H1 (cell line): ENCODE results near the gene TBCD. TPM values are rescaled to one million over a fixed set of nuclear protein-coding genes. Genes with fewer than 3 reads are reported as not detected.
A peak's percentile ranks its signal among the peaks of the same experiment; 100 is the strongest.

ENCODE experiments used
- CTCF ChIA-PET: fragments of 300-600 bp; sonication (Branson Sonifier 250); formaldehyde crosslinking; loops from one replicate; lab custom pipeline; 2021; ENCODE audit not compliant: partially characterized antibody; lab: Charles Lee
- POLR2A ChIA-PET: fragments of 300-600 bp; sonication (Branson Sonifier 250); formaldehyde crosslinking; loops from one replicate; lab custom pipeline; 2021; ENCODE audit warnings: inconsistent platforms; ENCODE audit not compliant: partially characterized antibody; lab: Charles Lee
- DNase-seq, 2 experiments: peaks; one replicate each; pipeline versions ENCODE4 v3.0.0 to v3.0.0-alpha.2; 2010 to 2022; ENCODE audit warnings: low spot score in 2 of 2, low read depth in 1 of 2, mixed read lengths in 1 of 2
- FAIRE-seq: peaks from 2 replicates; lab custom pipeline; 2011; peaks lifted over from hg19 to GRCh38; lab: Jason Lieb, UNC
- H2AFZ ChIP-seq: 2 replicates; pipeline ENCODE4 v1.8.1; 2012; ENCODE audit warnings: low read length, inconsistent platforms
- H2AK5ac ChIP-seq: 2 replicates; pipeline ENCODE4 v1.6.1; 2013; ENCODE audit warnings: low read depth, low read length
- H2BK120ac ChIP-seq: replicated peaks from 2 replicates; pipeline ENCODE3; 2013; ENCODE audit warnings: low read depth, low read length, inconsistent platforms
- H2BK12ac ChIP-seq: 2 replicates; pipeline ENCODE4 v1.6.1; 2013; ENCODE audit warnings: low read depth, low read length
- H2BK15ac ChIP-seq: 2 replicates; pipeline ENCODE4 v1.6.1; 2013; ENCODE audit warnings: low read length
- H2BK20ac ChIP-seq: 2 replicates; pipeline ENCODE4 v1.6.1; 2013; ENCODE audit warnings: low read length
- H2BK5ac ChIP-seq: 2 replicates; pipeline ENCODE4 v1.6.1; 2013; ENCODE audit warnings: low read depth, low read length
- H3K14ac ChIP-seq: 2 replicates; pipeline ENCODE4 v1.6.1; 2013; ENCODE audit warnings: inconsistent platforms; ENCODE audit not compliant: insufficient read length
- H3K18ac ChIP-seq: 2 replicates; pipeline ENCODE4 v1.6.1; 2013; ENCODE audit warnings: low read length; ENCODE audit errors: extremely low read depth
- H3K23ac ChIP-seq: 2 replicates; pipeline ENCODE4 v1.6.1; 2013; ENCODE audit warnings: inconsistent platforms; ENCODE audit not compliant: insufficient read length
- H3K23me2 ChIP-seq: 2 replicates; pipeline ENCODE4 v1.6.1; 2013; ENCODE audit warnings: low read depth, low read length
- H3K27ac ChIP-seq: 2 replicates; pipeline ENCODE4 v1.6.1; 2011; ENCODE audit warnings: low read depth, low read length, inconsistent platforms
- H3K27me3 ChIP-seq, 4 experiments: replicated peaks in 1 of 4; 1 replicate in 1 of 4; 2 replicates in 3 of 4; pipeline versions ENCODE4 v1.6.1 to v1.8.1; 2011 to 2013; ENCODE audit warnings: low read length in 3 of 4, mild to moderate bottlenecking in 3 of 4, inconsistent platforms in 2 of 4, mixed read lengths in 2 of 4, moderate library complexity in 1 of 4; ENCODE audit not compliant: control insufficient read depth in 3 of 4, insufficient read depth in 3 of 4; ENCODE audit errors: extremely low read depth in 1 of 4
- H3K36me3 ChIP-seq, 4 experiments: 2 replicates each; pipeline versions ENCODE4 v1.6.1 to v1.8.1; 2011 to 2013; ENCODE audit warnings: mild to moderate bottlenecking in 4 of 4, low read length in 3 of 4, moderate library complexity in 2 of 4, control low read depth in 1 of 4, inconsistent platforms in 1 of 4; ENCODE audit not compliant: insufficient read depth in 4 of 4, control insufficient read depth in 2 of 4
- H3K4ac ChIP-seq: replicated peaks from 2 replicates; pipeline ENCODE3; 2013; ENCODE audit warnings: low read length, low read depth, mixed read lengths, inconsistent platforms; ENCODE audit not compliant: insufficient read length
- H3K4me1 ChIP-seq, 4 experiments: replicated peaks in 1 of 4; 1 replicate in 1 of 4; 2 replicates in 3 of 4; pipeline versions ENCODE4 v1.6.1 to v1.8.1; 2011 to 2013; ENCODE audit warnings: low read length in 3 of 4, inconsistent platforms in 2 of 4, mixed read lengths in 1 of 4; ENCODE audit not compliant: insufficient read depth in 4 of 4, control insufficient read depth in 3 of 4
- H3K4me2 ChIP-seq, 2 experiments: 2 replicates each; pipeline versions ENCODE4 v1.6.1 to v1.8.1; 2011 to 2013; ENCODE audit warnings: low read depth in 2 of 2, low read length in 2 of 2, control low read depth in 1 of 2, inconsistent platforms in 1 of 2, mild to moderate bottlenecking in 1 of 2; ENCODE audit not compliant: insufficient read depth in 1 of 2
- H3K4me3 ChIP-seq, 4 experiments: fragments of 200-600, 300-600 bp in 1 of 4; sonication (generic), shearing (Covaris generic), sonication (Bioruptor Twin) in 1 of 4; 2 replicates each; pipeline versions ENCODE4 v1.5.1 to v1.8.1; 2011 to 2016; ENCODE audit warnings: low read length in 4 of 4, low read depth in 3 of 4, control low read depth in 2 of 4, inconsistent platforms in 2 of 4, mild to moderate bottlenecking in 2 of 4, mixed read lengths in 1 of 4, moderate library complexity in 1 of 4; ENCODE audit not compliant: insufficient read depth in 2 of 4; ENCODE audit errors: extremely low read depth in 1 of 4
- H3K56ac ChIP-seq: replicated peaks from 2 replicates; pipeline ENCODE3; 2013; ENCODE audit warnings: low read depth, mild to moderate bottlenecking, mixed read lengths, low read length, inconsistent platforms; ENCODE audit not compliant: insufficient read length
- H3K79me1 ChIP-seq: 2 replicates; pipeline ENCODE4 v1.6.1; 2013; ENCODE audit warnings: low read depth, low read length, control low read depth
- H3K79me2 ChIP-seq, 2 experiments: 2 replicates each; pipeline versions ENCODE4 v1.6.1 to v1.8.1; 2012 to 2013; ENCODE audit warnings: low read length in 2 of 2, mild to moderate bottlenecking in 2 of 2, inconsistent platforms in 1 of 2; ENCODE audit not compliant: insufficient read depth in 2 of 2, control insufficient read depth in 1 of 2
- H3K9ac ChIP-seq, 4 experiments: replicated peaks in 1 of 4; 1 replicate in 1 of 4; 2 replicates in 3 of 4; pipeline versions ENCODE4 v1.6.1 to v1.8.1; 2011 to 2013; ENCODE audit warnings: low read depth in 3 of 4, low read length in 3 of 4, control low read depth in 2 of 4, mild to moderate bottlenecking in 2 of 4, moderate library complexity in 2 of 4, inconsistent platforms in 1 of 4; ENCODE audit errors: extremely low read depth in 1 of 4
- H3K9me3 ChIP-seq, 2 experiments: 2 replicates each; pipeline versions ENCODE4 v1.6.1 to v1.8.1; 2012 to 2013; ENCODE audit warnings: mild to moderate bottlenecking in 2 of 2, moderate library complexity in 2 of 2, control low read depth in 1 of 2, inconsistent platforms in 1 of 2, low read depth in 1 of 2, low read length in 1 of 2, mixed read lengths in 1 of 2; ENCODE audit not compliant: insufficient read depth in 2 of 2
- H4K20me1 ChIP-seq, 2 experiments: replicated peaks in 1 of 2; 2 replicates each; pipeline versions ENCODE3 to v1.8.1; 2011 to 2013; ENCODE audit warnings: inconsistent platforms in 2 of 2, low read length in 2 of 2, mild to moderate bottlenecking in 1 of 2; ENCODE audit not compliant: insufficient read depth in 2 of 2, control insufficient read depth in 1 of 2
- H4K5ac ChIP-seq: 2 replicates; pipeline ENCODE4 v1.6.1; 2013; ENCODE audit warnings: low read length, low read depth, mixed read lengths, inconsistent platforms; ENCODE audit not compliant: insufficient read length
- H4K8ac ChIP-seq: 2 replicates; pipeline ENCODE4 v1.8.0; 2013; ENCODE audit warnings: mild to moderate bottlenecking, moderate library complexity, low read length, inconsistent platforms; ENCODE audit not compliant: insufficient read depth; ENCODE audit errors: extremely low read depth
- H4K91ac ChIP-seq: replicated peaks from 2 replicates; pipeline ENCODE3; 2013; ENCODE audit warnings: low read length, mixed read lengths, inconsistent platforms; ENCODE audit not compliant: insufficient read length
- SRF ChIP-seq: IDR thresholded peaks from 2 replicates; pipeline ENCODE4 v1.6.1; 2011; ENCODE audit warnings: mild to moderate bottlenecking, low read depth, low read length, moderate library complexity
- WGBS, 2 experiments: shearing (Covaris generic) in 1 of 2; methylation state at CpG; one replicate each; pipeline versions ENCODE4 v1.1.6 to v1.1.7; 2013 to 2015; ENCODE audit warnings: low lambda C conversion rate in 2 of 2, mixed read lengths in 2 of 2, inconsistent platforms in 1 of 2, low coverage in 1 of 2, missing lambda C conversion rate in 1 of 2; ENCODE audit not compliant: insufficient replicate concordance in 2 of 2, insufficient coverage in 1 of 2, insufficient read length in 1 of 2; ENCODE audit errors: extremely low coverage in 1 of 2, missing lambda C conversion rate in 1 of 2; 5-methylcytosine and 5-hydroxymethylcytosine counted together
- polyA plus RNA-seq, 7 experiments: library from polyadenylated mRNA; depleted of rRNA in 3 of 7; stranded (reverse) in 5 of 7; unstranded in 2 of 7; fragments of >200 nt in 5 of 7; fragments of 200-250 nt in 2 of 7; gene quantifications; 1 replicate in 5 of 7; 2 replicates in 1 of 7; 4 replicates in 1 of 7; pipeline versions ENCODE4 v1.2.1 to v1.2.3, GENCODE V29; 2011 to 2013; ENCODE audit warnings: missing spikeins in 2 of 7, mixed read lengths in 2 of 7
- total RNA-seq: library from RNA; stranded (reverse); fragmentation: NEBNext Ultra II Directional; extraction: Animal tissue kit (Norgen Biotek cat#: 25700); gene quantifications from 2 replicates; pipeline ENCODE4 v1.2.1, GENCODE V29; 2021

TBCD gene
- total and polyA plus RNA-seq, 2 of the 8 experiments (the other 6 are each of a cell fraction or from before 2014, with no cell fraction given), result 118 to 162 TPM

DNA sequence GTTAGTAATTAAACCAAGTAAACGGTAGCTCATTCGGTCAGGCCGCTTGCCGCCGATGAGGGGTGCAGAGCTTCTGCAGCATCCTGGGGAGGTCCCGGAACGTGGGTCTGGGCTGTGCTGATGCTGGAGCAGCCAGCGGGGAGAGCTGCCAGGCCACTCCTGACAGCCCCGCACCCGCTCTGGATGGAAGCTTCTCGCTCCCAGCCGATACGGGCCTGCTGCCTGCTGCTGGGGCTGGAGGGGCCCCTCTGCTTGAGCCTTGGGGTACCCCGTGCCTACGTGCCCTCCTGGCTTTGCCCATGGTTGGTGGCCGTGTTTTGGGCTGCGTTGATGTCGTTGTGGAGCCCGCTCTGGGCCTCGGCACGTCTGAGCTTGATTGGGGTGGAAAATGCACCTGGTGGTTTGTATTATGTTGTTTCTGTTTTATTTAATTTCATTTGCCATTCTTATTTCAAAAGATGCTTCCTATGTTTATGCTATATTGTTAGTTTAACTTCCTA, 129.5 kb downstream of the TBCD start:
- H3K4me3 ChIP-seq, result no peak overlapping the region
- H4K8ac ChIP-seq, result peak overlapping the region; percentile 32; the same call in 1 of the 2 replicates
- H3K23me2 ChIP-seq, result no peaks in the 10 kb centered on the region
- no peak overlapping the region for H2AK5ac ChIP-seq
- H2BK20ac ChIP-seq, result no peak overlapping the region
- no peak overlapping the region for H3K18ac ChIP-seq
- FAIRE-seq (no peak), DNase-seq (no peak)
- H3K27ac ChIP-seq, result no peak overlapping the region; the same call in 1 of the 2 replicates
- peaks cover 0 to 3% (median under 1%) of the 10 kb centered on the region in 4 experiments; a peak in 2 of 7 replicates for H3K4me1 ChIP-seq
- peaks cover 1 to 13% of the 10 kb centered on the region in 2 experiments for H4K20me1 ChIP-seq
- H3K4ac ChIP-seq, result no peak overlapping the region
- H2AFZ ChIP-seq, result no peak overlapping the region
- 87% methylated on average over 21 of the region's 21 CpGs; no CpG with 5 or more reads in 1 of the 2 experiments for WGBS, 2 experiments
- peaks cover 0 to 3% (median 1%) of the 10 kb centered on the region in 4 experiments; a peak in 2 of 8 replicates for H3K36me3 ChIP-seq
- peaks cover 0 to 23% of the 10 kb centered on the region in 2 experiments; a peak in 2 of 4 replicates for H3K79me2 ChIP-seq
- H3K27me3 ChIP-seq, result no peaks in the 10 kb centered on the region
- H3K79me1 ChIP-seq, result peaks cover 21% of the 10 kb centered on the region
- ChIA-PET POLR2A (interaction anchor here (0.9 kb wide), 1 partner anchor 8 kb away, joined by 3 read pairs; no protein-coding TSS in a partner anchor), CTCF (interaction anchor here (0.5 to 2.2 kb wide), 8 partner anchors 16 to 114 kb away, joined by 3 to 6 read pairs (median 3); no protein-coding TSS in a partner anchor)
- H2BK120ac ChIP-seq, result no peak overlapping the region
- no peak overlapping the region for H3K9ac ChIP-seq
- no peak overlapping the region for H4K91ac ChIP-seq
- H3K56ac ChIP-seq, result no peak overlapping the region
- H2BK15ac ChIP-seq, result no peak overlapping the region
- no peak overlapping the region for H3K4me2 ChIP-seq
- no peaks in the 10 kb centered on the region for H3K9me3 ChIP-seq
- no peak overlapping the region for H3K14ac ChIP-seq
- no peak overlapping the region for H4K5ac ChIP-seq
- no peak overlapping the region for H2BK5ac ChIP-seq
- H2BK12ac ChIP-seq, result no peak overlapping the region
- no peak for TF ChIP-seq SRF
- TF ChIP-seq, all 59 proteins: peak for 0
- H3K23ac ChIP-seq, result no peak overlapping the region
